ENCODE measurements around the gene DCLK2. TPM values are rescaled to one million over a fixed set of nuclear protein-coding genes. Genes with fewer than 3 reads are reported as not detected.
A peak's percentile ranks its signal among the peaks of the same experiment; 100 is the strongest.

DCLK2 gene
- total and polyA plus RNA-seq, 2 of the 13 experiments (the other 11 are each of a cell fraction or from before 2014, with no cell fraction given) = not detected

DNA sequence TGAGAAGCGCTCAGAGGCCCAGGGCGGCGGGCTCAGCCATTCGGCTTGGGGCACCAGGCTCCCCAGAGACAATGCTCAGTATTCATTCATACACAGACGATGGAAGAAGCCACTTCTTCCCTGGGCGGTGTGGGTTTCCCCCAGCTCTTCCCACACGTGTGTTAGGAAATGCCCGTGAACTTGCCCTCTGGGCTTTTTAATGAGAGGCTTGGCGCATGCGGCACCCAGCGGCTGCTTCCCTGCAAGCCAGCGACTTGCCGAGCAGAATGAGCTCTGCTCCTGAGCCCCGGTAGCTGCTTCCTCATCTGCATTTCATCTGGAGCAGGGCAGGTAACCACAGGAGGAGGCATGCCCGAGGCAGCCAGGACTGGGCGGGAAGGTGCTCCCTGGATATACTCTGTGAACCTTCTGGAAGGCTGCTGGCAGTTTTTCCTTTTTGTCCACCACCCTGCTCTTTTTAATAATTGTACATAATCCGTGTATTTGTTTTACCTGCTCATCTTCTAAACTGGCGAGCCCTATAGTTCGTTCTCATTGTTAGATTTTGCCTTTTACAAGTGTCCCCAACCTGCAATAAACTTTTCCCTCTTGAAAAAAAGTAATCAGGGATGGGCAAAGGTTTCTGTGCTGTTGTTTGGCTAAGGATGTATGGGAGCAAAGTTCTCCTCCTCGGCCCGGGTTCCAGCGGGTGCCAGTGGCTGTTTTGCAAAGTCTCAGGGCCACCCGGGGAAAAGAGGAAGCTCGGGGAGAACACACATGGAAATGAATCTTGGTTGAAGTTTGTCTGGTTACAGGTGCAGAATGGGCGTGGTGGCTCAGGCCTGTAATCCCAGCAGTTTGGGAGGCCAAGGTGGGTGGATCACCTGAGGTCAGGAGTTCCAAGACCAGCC, 178.8 kb downstream of the DCLK2 start (continued):
- TF ChIP-seq, protein P1, sequence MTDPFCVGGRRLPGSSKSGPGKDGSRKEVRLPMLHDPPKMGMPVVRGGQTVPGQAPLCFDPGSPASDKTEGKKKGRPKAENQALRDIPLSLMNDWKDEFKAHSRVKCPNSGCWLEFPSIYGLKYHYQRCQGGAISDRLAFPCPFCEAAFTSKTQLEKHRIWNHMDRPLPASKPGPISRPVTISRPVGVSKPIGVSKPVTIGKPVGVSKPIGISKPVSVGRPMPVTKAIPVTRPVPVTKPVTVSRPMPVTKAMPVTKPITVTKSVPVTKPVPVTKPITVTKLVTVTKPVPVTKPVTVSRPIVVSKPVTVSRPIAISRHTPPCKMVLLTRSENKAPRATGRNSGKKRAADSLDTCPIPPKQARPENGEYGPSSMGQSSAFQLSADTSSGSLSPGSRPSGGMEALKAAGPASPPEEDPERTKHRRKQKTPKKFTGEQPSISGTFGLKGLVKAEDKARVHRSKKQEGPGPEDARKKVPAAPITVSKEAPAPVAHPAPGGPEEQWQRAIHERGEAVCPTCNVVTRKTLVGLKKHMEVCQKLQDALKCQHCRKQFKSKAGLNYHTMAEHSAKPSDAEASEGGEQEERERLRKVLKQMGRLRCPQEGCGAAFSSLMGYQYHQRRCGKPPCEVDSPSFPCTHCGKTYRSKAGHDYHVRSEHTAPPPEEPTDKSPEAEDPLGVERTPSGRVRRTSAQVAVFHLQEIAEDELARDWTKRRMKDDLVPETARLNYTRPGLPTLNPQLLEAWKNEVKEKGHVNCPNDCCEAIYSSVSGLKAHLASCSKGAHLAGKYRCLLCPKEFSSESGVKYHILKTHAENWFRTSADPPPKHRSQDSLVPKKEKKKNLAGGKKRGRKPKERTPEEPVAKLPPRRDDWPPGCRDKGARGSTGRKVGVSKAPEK (CRISPR knock-in tag; IDR thresholded peaks at IDR 0.05; ENCODE audit: borderline replicate concordance) = 0 out of 2 replicates have a peak, but pooled peaks have one; percentile 70
- TF ChIP-seq, protein P2, sequence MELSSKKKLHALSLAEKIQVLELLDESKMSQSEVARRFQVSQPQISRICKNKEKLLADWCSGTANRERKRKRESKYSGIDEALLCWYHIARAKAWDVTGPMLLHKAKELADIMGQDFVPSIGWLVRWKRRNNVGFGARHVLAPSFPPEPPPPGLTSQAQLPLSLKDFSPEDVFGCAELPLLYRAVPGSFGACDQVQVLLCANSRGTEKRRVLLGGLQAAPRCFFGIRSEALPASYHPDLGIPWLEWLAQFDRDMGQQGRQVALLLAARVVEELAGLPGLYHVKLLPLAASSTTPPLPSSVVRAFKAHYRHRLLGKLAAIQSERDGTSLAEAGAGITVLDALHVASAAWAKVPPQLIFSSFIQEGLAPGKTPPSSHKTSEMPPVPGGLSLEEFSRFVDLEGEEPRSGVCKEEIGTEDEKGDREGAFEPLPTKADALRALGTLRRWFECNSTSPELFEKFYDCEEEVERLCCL (CRISPR knock-in tag; IDR thresholded peaks at IDR 0.05; ENCODE audit: borderline replicate concordance) = no peak
- peak; percentile 34; the same call in 1 of the 2 replicates for TF ChIP-seq POGZ (CRISPR knock-in tag; IDR thresholded peaks at IDR 0.05)
- no peak for TF ChIP-seq CHCHD3 (CRISPR knock-in tag; IDR thresholded peaks at IDR 0.05)
- TF ChIP-seq ZFYVE20 (CRISPR knock-in tag; IDR thresholded peaks at IDR 0.05; ENCODE audit: borderline replicate concordance, low read depth) = no peak
- no peak for TF ChIP-seq ZNF879 (CRISPR knock-in tag; IDR thresholded peaks at IDR 0.05)
- TF ChIP-seq U2AF2 (IDR thresholded peaks at IDR 0.05; ENCODE audit: low read depth, low read length) = no peak
- no peak for TF ChIP-seq POLR2AphosphoS5 (IDR thresholded peaks at IDR 0.05; ENCODE audit: low read depth, low read length)
- peak; percentile 13; the same call in 1 of the 2 replicates for TF ChIP-seq CREM (IDR thresholded peaks at IDR 0.05)
- TF ChIP-seq CREM (CRISPR knock-in tag; IDR thresholded peaks at IDR 0.05) = no peak
- TF ChIP-seq, protein P3, sequence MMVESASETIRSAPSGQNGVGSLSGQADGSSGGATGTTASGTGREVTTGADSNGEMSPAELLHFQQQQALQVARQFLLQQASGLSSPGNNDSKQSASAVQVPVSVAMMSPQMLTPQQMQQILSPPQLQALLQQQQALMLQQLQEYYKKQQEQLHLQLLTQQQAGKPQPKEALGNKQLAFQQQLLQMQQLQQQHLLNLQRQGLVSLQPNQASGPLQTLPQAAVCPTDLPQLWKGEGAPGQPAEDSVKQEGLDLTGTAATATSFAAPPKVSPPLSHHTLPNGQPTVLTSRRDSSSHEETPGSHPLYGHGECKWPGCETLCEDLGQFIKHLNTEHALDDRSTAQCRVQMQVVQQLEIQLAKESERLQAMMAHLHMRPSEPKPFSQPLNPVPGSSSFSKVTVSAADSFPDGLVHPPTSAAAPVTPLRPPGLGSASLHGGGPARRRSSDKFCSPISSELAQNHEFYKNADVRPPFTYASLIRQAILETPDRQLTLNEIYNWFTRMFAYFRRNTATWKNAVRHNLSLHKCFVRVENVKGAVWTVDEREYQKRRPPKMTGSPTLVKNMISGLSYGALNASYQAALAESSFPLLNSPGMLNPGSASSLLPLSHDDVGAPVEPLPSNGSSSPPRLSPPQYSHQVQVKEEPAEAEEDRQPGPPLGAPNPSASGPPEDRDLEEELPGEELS (CRISPR knock-in tag; IDR thresholded peaks at IDR 0.05) = 0 out of 2 replicates have a peak, but pooled peaks have one; percentile 10
- no peak for TF ChIP-seq ZNF790 (CRISPR knock-in tag; IDR thresholded peaks at IDR 0.05; ENCODE audit: borderline replicate concordance)
- TF ChIP-seq, protein P4, sequence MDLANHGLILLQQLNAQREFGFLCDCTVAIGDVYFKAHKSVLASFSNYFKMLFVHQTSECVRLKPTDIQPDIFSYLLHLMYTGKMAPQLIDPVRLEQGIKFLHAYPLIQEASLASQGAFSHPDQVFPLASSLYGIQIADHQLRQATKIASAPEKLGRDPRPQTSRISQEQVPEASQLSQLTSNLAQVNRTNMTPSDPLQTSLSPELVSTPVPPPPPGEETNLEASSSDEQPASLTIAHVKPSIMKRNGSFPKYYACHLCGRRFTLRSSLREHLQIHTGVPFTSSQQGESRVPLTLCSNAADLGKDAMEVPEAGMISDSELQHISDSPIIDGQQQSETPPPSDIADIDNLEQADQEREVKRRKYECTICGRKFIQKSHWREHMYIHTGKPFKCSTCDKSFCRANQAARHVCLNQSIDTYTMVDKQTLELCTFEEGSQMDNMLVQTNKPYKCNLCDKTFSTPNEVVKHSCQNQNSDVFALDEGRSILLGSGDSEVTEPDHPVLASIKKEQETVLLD (CRISPR knock-in tag; IDR thresholded peaks at IDR 0.05; ENCODE audit: low read depth) = no peak
- no peak for TF ChIP-seq ZNF569 (CRISPR knock-in tag; IDR thresholded peaks at IDR 0.05; ENCODE audit: borderline replicate concordance)
- no peak for TF ChIP-seq PCBP2 (optimal IDR thresholded peaks at IDR 0.05; ENCODE audit: low read depth, low read length, poor library complexity, severe bottlenecking)
- TF ChIP-seq POLR2G (IDR thresholded peaks at IDR 0.05; ENCODE audit: low read depth, low read length) = no peak
- TF ChIP-seq KAT7 (CRISPR knock-in tag; IDR thresholded peaks at IDR 0.05; ENCODE audit: borderline replicate concordance) = no peak
- TF ChIP-seq ZNF441 (CRISPR knock-in tag; IDR thresholded peaks at IDR 0.05; ENCODE audit: borderline replicate concordance) = no peak
- no peak for TF ChIP-seq SRSF9 (IDR thresholded peaks at IDR 0.05; ENCODE audit: borderline replicate concordance, insufficient read depth, low read depth, low read length, poor library complexity, severe bottlenecking)
